GM12873 (cell line): ENCODE data around the gene RGS3.

Experiments
- TF ChIP-seq, protein P1 (sequence below): IDR thresholded peaks from 2 replicates; pipeline ENCODE4 v1.5.1; 2012; ENCODE audit warnings: low read depth, mild to moderate bottlenecking, moderate library complexity, low read length, control low read depth; ENCODE audit not compliant: insufficient read depth; ENCODE audit errors: missing control alignments

The RGS3 gene

DNA sequence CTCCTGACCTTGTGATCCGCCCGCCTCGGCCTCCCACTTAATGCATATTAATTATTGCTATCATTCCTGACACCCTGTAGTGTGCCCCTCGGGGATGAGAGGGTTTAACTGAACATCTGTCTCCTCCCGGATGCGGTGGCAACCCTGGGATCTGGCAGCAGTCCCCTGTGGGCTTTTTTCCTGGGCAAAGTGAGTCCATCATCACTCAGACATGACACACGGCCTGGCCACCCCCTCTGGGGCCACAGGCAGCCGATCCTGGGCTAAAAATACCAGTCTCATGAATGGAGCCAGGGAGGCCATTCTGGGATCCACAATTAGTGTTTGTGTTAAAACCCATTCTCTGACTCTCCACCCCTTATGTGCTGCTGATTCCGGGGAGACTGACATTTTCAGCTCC lies 161.2 kb downstream of the RGS3 start:
- TF ChIP-seq, protein P1, sequence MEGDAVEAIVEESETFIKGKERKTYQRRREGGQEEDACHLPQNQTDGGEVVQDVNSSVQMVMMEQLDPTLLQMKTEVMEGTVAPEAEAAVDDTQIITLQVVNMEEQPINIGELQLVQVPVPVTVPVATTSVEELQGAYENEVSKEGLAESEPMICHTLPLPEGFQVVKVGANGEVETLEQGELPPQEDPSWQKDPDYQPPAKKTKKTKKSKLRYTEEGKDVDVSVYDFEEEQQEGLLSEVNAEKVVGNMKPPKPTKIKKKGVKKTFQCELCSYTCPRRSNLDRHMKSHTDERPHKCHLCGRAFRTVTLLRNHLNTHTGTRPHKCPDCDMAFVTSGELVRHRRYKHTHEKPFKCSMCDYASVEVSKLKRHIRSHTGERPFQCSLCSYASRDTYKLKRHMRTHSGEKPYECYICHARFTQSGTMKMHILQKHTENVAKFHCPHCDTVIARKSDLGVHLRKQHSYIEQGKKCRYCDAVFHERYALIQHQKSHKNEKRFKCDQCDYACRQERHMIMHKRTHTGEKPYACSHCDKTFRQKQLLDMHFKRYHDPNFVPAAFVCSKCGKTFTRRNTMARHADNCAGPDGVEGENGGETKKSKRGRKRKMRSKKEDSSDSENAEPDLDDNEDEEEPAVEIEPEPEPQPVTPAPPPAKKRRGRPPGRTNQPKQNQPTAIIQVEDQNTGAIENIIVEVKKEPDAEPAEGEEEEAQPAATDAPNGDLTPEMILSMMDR: no peak

DNA sequence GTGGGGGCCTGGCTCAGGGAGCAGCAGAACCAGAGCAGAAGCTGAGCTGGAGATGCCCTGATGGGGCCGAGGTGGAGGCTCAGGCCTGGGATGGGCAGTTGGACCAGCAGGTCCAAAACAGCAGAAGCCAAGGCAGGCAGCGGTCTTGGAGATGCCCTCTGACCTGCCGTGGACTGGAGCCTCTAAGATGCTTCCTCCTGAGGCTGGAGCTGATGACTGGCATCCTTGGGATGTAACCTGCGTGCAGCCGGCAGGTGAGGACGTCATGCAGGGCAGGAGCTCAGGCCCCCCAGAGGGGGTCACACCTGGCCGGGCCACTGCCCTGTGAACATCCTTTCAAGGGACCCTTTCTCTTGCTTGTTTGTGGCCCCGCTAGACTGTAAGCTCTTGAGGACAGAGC lies 162.0 kb downstream of the RGS3 start:
- TF ChIP-seq, protein P1: no peak

DNA sequence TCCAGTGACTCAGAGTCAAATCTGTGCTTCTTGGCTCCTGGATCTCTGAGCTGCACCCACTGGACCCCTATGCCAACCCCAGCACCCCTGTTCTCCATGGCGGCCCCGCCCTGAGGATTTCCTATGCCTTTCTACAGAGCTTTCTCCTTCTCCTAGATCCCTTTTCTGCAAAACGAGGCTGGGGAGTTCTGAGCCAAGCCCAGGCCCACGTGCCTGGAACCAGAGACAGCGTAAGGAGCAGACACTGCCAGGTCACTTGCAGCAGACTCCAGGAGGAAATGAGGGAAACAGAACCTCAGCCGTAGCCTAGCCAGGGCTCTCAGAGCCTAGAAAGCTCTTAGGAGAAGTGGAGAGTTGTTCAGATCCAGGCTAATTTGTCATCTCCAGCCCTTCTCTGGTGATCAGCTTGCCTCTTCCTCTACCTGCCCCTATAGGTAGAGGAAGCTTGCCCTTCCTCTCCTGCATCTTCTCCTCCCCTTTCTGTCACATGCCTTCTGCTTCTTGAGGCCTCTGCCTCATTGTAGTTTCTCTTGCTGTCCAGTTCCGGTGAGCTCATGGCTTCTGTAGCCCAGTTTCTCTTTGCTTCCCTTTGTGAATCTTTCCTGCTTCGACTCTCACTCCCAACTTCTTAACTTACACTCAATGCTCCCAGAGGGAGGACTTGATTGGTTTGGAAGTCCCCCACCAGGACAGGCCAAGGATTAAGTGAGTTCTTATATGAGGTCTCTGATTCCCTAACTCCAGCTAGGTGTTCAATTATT lies 163.4 kb downstream of the RGS3 start:
- TF ChIP-seq, protein P1: no peak

DNA sequence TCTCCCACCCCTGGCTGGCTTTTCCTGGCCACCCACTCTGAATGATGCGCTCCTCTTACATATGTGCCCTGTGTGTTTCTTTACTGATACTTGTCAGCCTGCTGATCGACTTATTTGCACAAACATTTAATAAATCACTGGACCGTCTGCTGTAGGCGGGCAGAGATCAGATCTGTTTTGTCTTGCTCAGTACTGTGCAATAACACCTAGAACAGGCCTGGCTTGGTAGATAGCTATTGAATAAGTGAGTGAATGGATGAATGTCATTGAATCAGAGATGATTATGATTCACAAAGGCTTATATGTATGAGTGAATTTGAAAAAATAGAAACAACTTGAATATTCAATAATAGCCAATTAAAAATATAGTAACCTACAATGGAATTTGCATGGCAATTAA lies 165.1 kb downstream of the RGS3 start:
- TF ChIP-seq, protein P1: no peak

DNA sequence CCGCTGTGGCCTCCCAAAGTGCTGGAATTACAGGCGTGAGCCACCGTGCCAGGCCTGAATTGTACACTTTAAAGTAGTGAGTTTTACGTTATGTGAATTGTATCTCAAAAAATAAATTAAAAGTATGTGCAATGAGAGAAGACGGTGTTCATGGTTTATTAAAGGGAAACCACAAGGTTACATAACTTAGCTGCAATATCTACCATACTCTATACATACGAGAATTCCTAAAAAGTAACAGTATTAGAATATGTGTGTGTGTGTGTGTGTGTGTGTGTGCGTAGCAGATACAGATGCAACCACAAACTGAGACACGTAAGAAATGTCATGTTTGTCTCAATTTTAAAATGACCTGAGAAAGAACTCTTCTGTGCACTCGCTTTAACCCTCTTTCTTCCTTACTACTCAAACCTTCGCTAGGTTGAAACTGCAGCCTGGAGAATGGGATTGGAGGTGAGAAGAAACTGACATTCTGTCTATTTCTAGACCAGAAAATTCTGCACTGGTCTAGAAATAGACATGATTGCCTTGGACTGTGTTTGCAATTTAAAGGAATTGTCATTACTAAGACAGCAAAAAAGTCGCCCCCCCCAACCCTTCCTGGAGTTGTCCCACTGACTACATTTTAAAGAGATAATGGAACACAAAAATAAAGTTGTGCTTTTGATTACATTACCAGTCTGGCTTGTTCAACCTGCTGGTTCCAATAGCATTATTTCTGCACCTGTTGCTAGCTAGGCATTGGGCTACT lies 167.0 kb downstream of the RGS3 start:
- TF ChIP-seq, protein P1: no peak

DNA sequence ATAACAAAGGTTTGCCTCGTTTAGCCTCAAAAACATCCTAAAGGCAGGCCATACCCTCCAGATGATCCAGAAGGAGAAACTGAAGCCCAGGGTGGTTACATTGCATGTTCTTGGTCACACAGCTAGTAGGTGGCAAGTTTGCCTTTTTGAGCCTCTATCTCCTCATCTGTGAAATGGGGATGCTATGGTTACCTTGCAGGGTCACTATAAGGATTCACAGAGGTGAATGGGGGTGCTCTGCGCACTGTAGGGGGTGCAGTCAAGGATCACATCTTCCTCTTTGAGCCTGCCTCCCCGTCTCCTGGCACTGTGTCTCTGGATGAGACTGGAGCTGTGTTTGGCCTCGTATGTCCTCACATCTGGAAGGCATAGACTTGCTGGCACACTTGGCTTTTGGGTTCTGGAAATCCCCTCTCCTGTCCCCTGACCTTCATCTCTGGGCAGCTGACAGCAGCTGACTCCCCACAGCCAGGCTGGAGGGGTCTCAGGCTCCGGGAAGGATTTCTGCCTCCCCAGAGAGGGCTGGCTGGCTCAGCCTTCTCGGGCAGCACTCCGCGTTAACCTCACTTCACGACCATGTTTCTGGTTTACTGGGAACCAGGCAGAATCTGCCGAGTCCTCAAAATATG lies 167.7 kb downstream of the RGS3 start:
- TF ChIP-seq, protein P1: no peak

DNA sequence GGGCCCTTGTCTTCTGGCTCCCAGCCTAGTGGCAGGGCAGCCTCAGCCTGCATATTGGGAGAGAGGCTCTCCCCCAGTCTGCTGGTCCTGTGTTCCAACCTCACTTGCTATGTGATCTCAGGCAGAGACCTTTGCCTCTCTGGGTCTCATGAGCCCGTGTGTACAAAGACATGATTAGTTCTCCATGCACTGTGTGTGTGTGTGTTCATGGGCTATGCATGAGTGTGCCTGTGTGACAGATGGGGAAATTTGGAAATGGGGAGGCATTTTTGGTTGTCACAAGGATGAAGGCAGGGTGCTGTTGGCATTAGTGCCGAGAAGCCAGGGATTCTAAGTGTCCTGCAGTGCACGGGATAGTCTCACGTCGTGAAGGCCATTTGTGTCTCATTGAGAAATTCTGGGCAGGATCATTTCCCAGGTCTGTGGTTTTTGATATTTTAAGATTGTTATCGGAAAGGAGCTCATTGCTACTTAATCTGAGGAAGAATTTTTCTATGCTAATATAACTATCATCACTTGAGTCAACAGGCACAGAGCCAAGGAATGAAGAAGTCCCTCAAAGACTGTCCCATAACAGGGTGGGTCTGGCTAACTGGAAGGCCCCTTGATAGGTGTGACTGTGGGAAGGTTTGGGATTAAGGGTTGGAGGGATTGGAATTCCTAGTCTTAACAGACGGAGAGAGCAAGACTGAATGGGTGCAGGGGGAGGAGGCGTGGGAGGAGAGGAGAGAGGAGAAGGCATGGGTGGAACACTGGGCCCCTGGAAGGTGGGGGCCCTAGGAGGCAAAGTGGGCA lies 168.5 kb downstream of the RGS3 start:
- TF ChIP-seq, protein P1: no peak
